Skeletal muscle satellite cell (primary cell): ENCODE data around the gene AMIGO2.

ENCODE experiments used
- H3K27me3 ChIP-seq: 2 replicates; pipeline ENCODE4 v1.7.0; 2013; ENCODE audit warnings: low read length; ENCODE audit not compliant: control insufficient read depth, insufficient read depth
- H3K36me3 ChIP-seq: 2 replicates; pipeline ENCODE4 v1.7.0; 2013; ENCODE audit warnings: mild to moderate bottlenecking, control low read depth, low read length; ENCODE audit not compliant: insufficient read depth
- H3K4me1 ChIP-seq: 2 replicates; pipeline ENCODE4 v1.7.0; 2013; ENCODE audit warnings: low read length; ENCODE audit not compliant: control insufficient read depth, insufficient read depth
- H3K4me2 ChIP-seq: 2 replicates; pipeline ENCODE4 v1.7.0; 2013; ENCODE audit warnings: mild to moderate bottlenecking, low read length
- H3K4me3 ChIP-seq: 2 replicates; pipeline ENCODE4 v1.7.0; 2013; ENCODE audit warnings: low read length
- H3K9ac ChIP-seq: 2 replicates; pipeline ENCODE4 v1.7.0; 2013; ENCODE audit warnings: mild to moderate bottlenecking, low read depth, low read length, moderate library complexity
- H3K9me3 ChIP-seq: replicated peaks from 2 replicates; pipeline ENCODE4 v1.7.0; 2013; ENCODE audit warnings: mild to moderate bottlenecking, control low read depth, low read length

Gene AMIGO2

GRCh38 chr12:47111392-47111778 lies 31.6 kb upstream of the AMIGO2 start:
- Histone ChIP-seq H3K36me3 (peaks cover 4% of the 10 kb centered on the region), H3K4me3 (no peak overlapping the region), H3K27me3 (no peaks in the 10 kb centered on the region), H3K4me1 (no peaks in the 10 kb centered on the region), H3K9me3 (no peaks in the 10 kb centered on the region), H3K9ac (no peak overlapping the region), H3K4me2 (no peak overlapping the region)

- Histone ChIP-seq H3K27me3 (no peaks in the 10 kb centered on the region), H3K9ac (no peak overlapping the region)
Observed at GRCh38 chr12:47110718-47111391, 31.1 kb upstream of the AMIGO2 start.

GRCh38 chr12:47110011-47110541 lies 30.3 kb upstream of the AMIGO2 start:
- Histone ChIP-seq H3K27me3 (no peaks in the 10 kb centered on the region), H3K4me1 (no peaks in the 10 kb centered on the region), H3K9me3 (no peaks in the 10 kb centered on the region), H3K4me2 (no peak overlapping the region), H3K36me3 (peaks cover 4% of the 10 kb centered on the region), H3K9ac (no peak overlapping the region), H3K4me3 (no peak overlapping the region)

More at GRCh38 chr12:47110718-47111391, 31.1 kb upstream of the AMIGO2 start:
- H3K36me3 ChIP-seq: peaks cover 4% of the 10 kb centered on the region
- H3K4me3 ChIP-seq: no peak overlapping the region
- H3K4me2 ChIP-seq: no peak overlapping the region
- no peaks in the 10 kb centered on the region for H3K4me1 ChIP-seq
- H3K9me3 ChIP-seq: no peaks in the 10 kb centered on the region

GRCh38 chr12:47107926-47108325 lies 28.2 kb upstream of the AMIGO2 start:
- Histone ChIP-seq H3K4me2 (no peak overlapping the region), H3K36me3 (peaks cover 4% of the 10 kb centered on the region), H3K4me3 (no peak overlapping the region)

DNA sequence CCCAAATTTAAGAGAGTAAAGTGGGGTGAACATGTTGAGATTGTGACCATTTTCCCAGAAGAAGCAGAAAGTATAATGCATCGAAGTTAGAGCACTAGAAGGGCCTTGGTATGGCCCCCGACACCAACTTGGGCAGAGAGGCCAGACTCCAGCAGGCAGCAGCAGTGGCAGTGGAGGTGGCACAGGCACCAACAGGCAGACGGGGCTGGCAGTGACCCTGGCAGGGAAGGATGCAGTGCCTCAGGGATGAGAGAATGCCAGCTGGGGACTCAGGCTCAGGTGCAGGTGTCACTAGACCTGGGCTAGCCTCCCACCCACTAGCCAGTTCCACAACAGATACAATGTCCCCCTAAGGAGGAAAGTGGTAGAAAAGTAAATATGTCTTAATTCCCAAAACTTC lies 27.7 kb upstream of the AMIGO2 start:
- Histone ChIP-seq H3K36me3 (peaks cover 4% of the 10 kb centered on the region), H3K9me3 (no peaks in the 10 kb centered on the region), H3K4me1 (peaks cover 12% of the 10 kb centered on the region), H3K4me3 (no peak overlapping the region), H3K4me2 (no peak overlapping the region), H3K27me3 (no peaks in the 10 kb centered on the region), H3K9ac (no peak overlapping the region)

More at GRCh38 chr12:47107926-47108325, 28.2 kb upstream of the AMIGO2 start:
- no peak overlapping the region for H3K9ac ChIP-seq
- no peaks in the 10 kb centered on the region for H3K27me3 ChIP-seq
- peaks cover 10% of the 10 kb centered on the region for H3K4me1 ChIP-seq
- no peaks in the 10 kb centered on the region for H3K9me3 ChIP-seq

- H3K4me2 ChIP-seq: no peak overlapping the region
- no peak overlapping the region for H3K9ac ChIP-seq
- no peaks in the 10 kb centered on the region for H3K27me3 ChIP-seq
- H3K4me3 ChIP-seq: no peak overlapping the region
- H3K36me3 ChIP-seq: peaks cover 4% of the 10 kb centered on the region
- H3K4me1 ChIP-seq: peaks cover 12% of the 10 kb centered on the region
- no peaks in the 10 kb centered on the region for H3K9me3 ChIP-seq
Observed at GRCh38 chr12:47105914-47106674, 26.3 kb upstream of the AMIGO2 start.

GRCh38 chr12:47102845-47103651 lies 23.3 kb upstream of the AMIGO2 start:
- Histone ChIP-seq H3K4me2 (no peak overlapping the region), H3K36me3 (peaks cover under 1% of the 10 kb centered on the region), H3K9ac (no peak overlapping the region), H3K27me3 (no peaks in the 10 kb centered on the region), H3K4me1 (peaks cover 30% of the 10 kb centered on the region), H3K9me3 (no peaks in the 10 kb centered on the region), H3K4me3 (no peak overlapping the region)

DNA sequence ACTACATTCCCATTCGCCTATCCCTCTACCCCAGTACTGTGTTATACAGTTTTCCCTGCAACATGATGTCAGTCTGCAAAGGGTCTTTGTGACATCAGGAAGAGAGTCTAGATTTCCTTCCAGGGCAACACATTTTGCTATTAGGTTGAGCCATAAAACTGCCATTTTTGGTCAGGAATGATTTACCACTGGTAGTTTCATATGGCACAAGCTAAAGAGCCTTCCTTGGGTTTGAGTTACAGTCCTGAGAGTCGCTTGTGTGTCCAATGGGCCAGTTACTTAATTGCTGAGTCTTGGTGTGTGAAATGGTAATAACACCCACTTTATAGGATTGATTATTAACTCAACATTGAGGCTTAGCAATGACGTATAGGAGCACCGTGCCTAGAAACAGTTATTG lies 22.6 kb upstream of the AMIGO2 start:
- peaks cover 36% of the 10 kb centered on the region for H3K4me1 ChIP-seq
- H3K4me2 ChIP-seq: no peak overlapping the region

DNA sequence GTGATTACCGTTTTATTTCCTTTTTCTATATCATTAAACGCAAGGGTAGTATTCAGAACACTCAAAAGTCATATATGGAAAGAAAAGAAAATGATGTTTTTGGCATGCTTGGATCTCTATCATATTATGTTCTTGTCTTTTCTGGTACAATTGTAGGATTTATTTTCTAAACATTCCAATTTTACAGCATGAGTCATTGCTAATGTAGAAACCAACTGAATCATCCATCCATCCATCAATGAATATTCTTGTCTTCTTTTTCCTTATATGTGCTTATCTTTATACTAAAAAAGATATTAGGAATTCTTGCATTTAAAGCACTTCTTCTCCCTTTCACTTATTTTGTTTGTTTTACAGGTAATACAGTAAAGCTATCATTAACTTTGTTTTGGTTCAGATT lies 20.4 kb upstream of the AMIGO2 start:
- no peaks in the 10 kb centered on the region for H3K36me3 ChIP-seq
- no peaks in the 10 kb centered on the region for H3K27me3 ChIP-seq
- no peak overlapping the region for H3K4me3 ChIP-seq
- H3K9ac ChIP-seq: no peak overlapping the region
- H3K4me2 ChIP-seq: peak overlapping the region; percentile 34
- no peaks in the 10 kb centered on the region for H3K9me3 ChIP-seq
- peaks cover 57% of the 10 kb centered on the region for H3K4me1 ChIP-seq

More for the DNA sequence above, 22.6 kb upstream of the AMIGO2 start:
- no peak overlapping the region for H3K4me3 ChIP-seq
- H3K9ac ChIP-seq: no peak overlapping the region
- no peaks in the 10 kb centered on the region for H3K36me3 ChIP-seq
- H3K9me3 ChIP-seq: no peaks in the 10 kb centered on the region
- no peaks in the 10 kb centered on the region for H3K27me3 ChIP-seq

DNA sequence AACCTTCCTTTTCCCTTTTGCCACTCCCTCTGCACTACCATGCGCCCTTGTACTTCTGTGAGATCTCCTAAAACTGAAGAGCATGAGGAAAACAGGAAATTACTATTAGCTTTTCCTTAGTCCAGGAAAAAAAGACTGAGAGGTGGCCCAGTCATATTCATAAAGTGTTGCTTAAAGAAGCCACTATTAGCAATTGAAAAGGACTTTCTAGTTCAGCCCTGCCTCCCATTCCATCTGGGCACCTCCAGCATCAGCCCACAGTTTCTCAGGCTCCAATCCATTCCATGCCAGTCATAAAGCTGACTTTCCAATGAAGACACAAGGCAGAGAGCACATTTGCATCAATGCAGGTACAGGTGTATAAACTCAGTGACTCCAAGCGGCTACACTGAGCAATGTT lies 19.9 kb upstream of the AMIGO2 start:
- Histone ChIP-seq H3K9ac (peak overlapping the region; percentile 12), H3K27me3 (no peaks in the 10 kb centered on the region), H3K9me3 (no peaks in the 10 kb centered on the region), H3K4me3 (no peak overlapping the region), H3K4me1 (peaks cover 63% of the 10 kb centered on the region), H3K4me2 (peak overlapping the region; percentile 34), H3K36me3 (no peaks in the 10 kb centered on the region)

DNA sequence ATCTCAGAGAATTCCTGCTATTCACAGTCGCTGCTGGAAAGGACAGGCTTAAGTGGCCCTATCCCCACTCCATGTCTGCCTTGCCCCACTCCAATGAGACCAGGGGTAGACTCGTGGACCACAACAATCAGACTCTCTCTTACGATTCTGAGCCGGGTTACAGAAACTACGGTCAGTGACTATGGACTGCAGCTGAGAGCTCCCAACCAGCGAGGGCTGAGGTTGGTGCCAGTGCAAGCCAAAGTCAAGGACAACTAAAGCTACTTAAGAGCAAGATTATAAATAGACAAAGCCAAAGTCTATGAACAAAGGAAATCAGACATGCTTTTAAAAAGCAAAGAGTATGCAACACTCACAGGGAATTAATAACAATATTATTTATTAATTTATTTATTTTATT lies 18.3 kb upstream of the AMIGO2 start:
- no peaks in the 10 kb centered on the region for H3K36me3 ChIP-seq
- no peak overlapping the region for H3K4me3 ChIP-seq
- H3K9ac ChIP-seq: no peak overlapping the region
- no peak overlapping the region for H3K4me2 ChIP-seq
- no peaks in the 10 kb centered on the region for H3K9me3 ChIP-seq
- H3K4me1 ChIP-seq: peaks cover 57% of the 10 kb centered on the region
- H3K27me3 ChIP-seq: no peaks in the 10 kb centered on the region
